ENCODE results near the gene CCDC159. TPM values are rescaled to one million over a fixed set of nuclear protein-coding genes. Genes with fewer than 3 reads are reported as not detected.

The CCDC159 gene
- total RNA-seq, 3 donors from 2014 or later (not counting 1 experiment from before 2014, with no cell fraction given): 86.9 to 94.9 (median 91.8) TPM

GRCh38 chr19:11363881-11364280, 17.6 kb downstream of the CCDC159 start:
- H3K27ac ChIP-seq (ENCODE audit: low read length): no peak overlapping the region
- no peaks in the 10 kb centered on the region for H3K4me1 ChIP-seq (ENCODE audit: control insufficient read depth, insufficient read depth, low read length)
- no peak for TF ChIP-seq CTCF (IDR thresholded peaks at IDR 0.05)
- H3K27me3 Mint-ChIP-seq (ENCODE audit: low read depth in 2 of 2): no peaks in the 10 kb centered on the region
- 96% methylated on average over 10 of the region's 10 CpGs for whole genome bisulfite sequencing (ENCODE audit: insufficient coverage)
- no peaks in the 10 kb centered on the region for H3K36me3 Mint-ChIP-seq
- H3K4me3 Mint-ChIP-seq: no peak overlapping the region
- H3K4me1 Mint-ChIP-seq: no peaks in the 10 kb centered on the region
- intact Hi-C loops (cut with micrococcal nuclease): no loop called here
- H3K4me3 ChIP-seq (ENCODE audit: low read length): no peak overlapping the region
- no peak overlapping the region for H3K27ac Mint-ChIP-seq
- ATAC-seq (no peak), DNase-seq (no peak)
- H3K27me3 ChIP-seq (ENCODE audit: control insufficient read depth, insufficient read depth, low read length): no peaks in the 10 kb centered on the region
- no peaks in the 10 kb centered on the region for H3K9me3 ChIP-seq (ENCODE audit: control insufficient read depth, insufficient read depth, low read length)
- peaks cover 2% of the 10 kb centered on the region for H3K36me3 ChIP-seq (ENCODE audit: control insufficient read depth, insufficient read depth, low read length)
- no peaks in the 10 kb centered on the region for H3K9me3 Mint-ChIP-seq

- Mint-ChIP-seq H3K36me3 (no peaks in the 10 kb centered on the region), H3K4me3 (no peak overlapping the region), H3K4me1 (no peaks in the 10 kb centered on the region), H3K27me3 (ENCODE audit: low read depth in 2 of 2) (no peaks in the 10 kb centered on the region), H3K27ac (no peak overlapping the region), H3K9me3 (no peaks in the 10 kb centered on the region)
- Histone ChIP-seq H3K27me3 (ENCODE audit: control insufficient read depth, insufficient read depth, low read length) (no peaks in the 10 kb centered on the region), H3K4me1 (ENCODE audit: control insufficient read depth, insufficient read depth, low read length) (no peaks in the 10 kb centered on the region), H3K9me3 (ENCODE audit: control insufficient read depth, insufficient read depth, low read length) (no peaks in the 10 kb centered on the region), H3K36me3 (ENCODE audit: control insufficient read depth, insufficient read depth, low read length) (peaks cover 2% of the 10 kb centered on the region), H3K27ac (ENCODE audit: low read length) (no peak overlapping the region), H3K4me3 (ENCODE audit: low read length) (no peak overlapping the region)
- intact Hi-C loops (cut with micrococcal nuclease): no loop called here
- ATAC-seq: no peak
- DNase-seq: no peak
- WGBS (ENCODE audit: insufficient coverage): 94% methylated on average over 28 of the region's 28 CpGs
- TF ChIP-seq CTCF (IDR thresholded peaks at IDR 0.05): no peak
Observed at GRCh38 chr19:11364296-11364904, 18.1 kb downstream of the CCDC159 start.

GRCh38 chr19:11364935-11365334, 18.6 kb downstream of the CCDC159 start:
- WGBS (ENCODE audit: insufficient coverage): 86% methylated on average over 5 of the region's 5 CpGs
- H3K27me3 ChIP-seq (ENCODE audit: control insufficient read depth, insufficient read depth, low read length): no peaks in the 10 kb centered on the region
- H3K27ac ChIP-seq (ENCODE audit: low read length): no peak overlapping the region
- no peak for TF ChIP-seq CTCF (IDR thresholded peaks at IDR 0.05)
- intact Hi-C loops (cut with micrococcal nuclease): no loop called here
- ATAC-seq (no peak), DNase-seq (no peak)
- H3K27me3 Mint-ChIP-seq (ENCODE audit: low read depth in 2 of 2): no peaks in the 10 kb centered on the region
- H3K9me3 Mint-ChIP-seq: no peaks in the 10 kb centered on the region
- H3K27ac Mint-ChIP-seq: no peak overlapping the region
- peaks cover 2% of the 10 kb centered on the region for H3K36me3 ChIP-seq (ENCODE audit: control insufficient read depth, insufficient read depth, low read length)
- no peak overlapping the region for H3K4me3 Mint-ChIP-seq
- no peaks in the 10 kb centered on the region for H3K4me1 Mint-ChIP-seq
- no peaks in the 10 kb centered on the region for H3K4me1 ChIP-seq (ENCODE audit: control insufficient read depth, insufficient read depth, low read length)
- no peak overlapping the region for H3K4me3 ChIP-seq (ENCODE audit: low read length)
- H3K9me3 ChIP-seq (ENCODE audit: control insufficient read depth, insufficient read depth, low read length): no peaks in the 10 kb centered on the region
- no peaks in the 10 kb centered on the region for H3K36me3 Mint-ChIP-seq

GRCh38 chr19:11365557-11366117, 19.3 kb downstream of the CCDC159 start:
- no peak for TF ChIP-seq CTCF (IDR thresholded peaks at IDR 0.05)
- H3K36me3 ChIP-seq (ENCODE audit: control insufficient read depth, insufficient read depth, low read length): peaks cover 2% of the 10 kb centered on the region
- H3K27ac Mint-ChIP-seq: no peak overlapping the region
- ATAC-seq (no peak), DNase-seq (no peak)
- H3K27ac ChIP-seq (ENCODE audit: low read length): no peak overlapping the region
- intact Hi-C loops (cut with micrococcal nuclease): no loop called here
- no peak overlapping the region for H3K4me3 ChIP-seq (ENCODE audit: low read length)
- H3K27me3 Mint-ChIP-seq (ENCODE audit: low read depth in 2 of 2): no peaks in the 10 kb centered on the region
- 95% methylated on average over 5 of the region's 7 CpGs for WGBS (ENCODE audit: insufficient coverage)
- H3K4me1 ChIP-seq (ENCODE audit: control insufficient read depth, insufficient read depth, low read length): no peaks in the 10 kb centered on the region
- no peaks in the 10 kb centered on the region for H3K27me3 ChIP-seq (ENCODE audit: control insufficient read depth, insufficient read depth, low read length)
- no peaks in the 10 kb centered on the region for H3K9me3 Mint-ChIP-seq
- no peak overlapping the region for H3K4me3 Mint-ChIP-seq
- H3K36me3 Mint-ChIP-seq: no peaks in the 10 kb centered on the region
- no peaks in the 10 kb centered on the region for H3K9me3 ChIP-seq (ENCODE audit: control insufficient read depth, insufficient read depth, low read length)
- H3K4me1 Mint-ChIP-seq: no peaks in the 10 kb centered on the region

Measured in natural killer cell (primary cell).